ENCODE measurements around the gene TRIP13. TPM values are rescaled to one million over a fixed set of nuclear protein-coding genes. Genes with fewer than 3 reads are reported as not detected.
A peak's percentile ranks its signal among the peaks of the same experiment; 100 is the strongest.
"Not testable (repeated sequence)": the region's sequence is repeated elsewhere in the genome, so short reads cannot be mapped to it uniquely, and the experiment has no call there.

Gene TRIP13
- total RNA-seq, 1 donor from 2014 or later: 1.7 TPM

- DNase-seq (ENCODE audit: low spot score): not testable (repeated sequence)
Measured at GRCh38 chr5:918717-919116, 26.0 kb downstream of the TRIP13 start.

- DNase-seq (ENCODE audit: low spot score): peak; percentile 10
Measured at GRCh38 chr5:919356-920000, 26.8 kb downstream of the TRIP13 start.

- peak; percentile 24 for DNase-seq (ENCODE audit: low spot score)
Measured at GRCh38 chr5:920321-920720, 27.6 kb downstream of the TRIP13 start.

GRCh38 chr5:921456-922435 lies 29.1 kb downstream of the TRIP13 start:
- no peak for DNase-seq (ENCODE audit: low spot score)

- DNase-seq (ENCODE audit: low spot score): peak; percentile 40
Measured at GRCh38 chr5:922436-923280, 30.0 kb downstream of the TRIP13 start.

GRCh38 chr5:923281-923873 lies 30.7 kb downstream of the TRIP13 start:
- DNase-seq (ENCODE audit: low spot score): peak; percentile 82

- peak; percentile 52 for DNase-seq (ENCODE audit: low spot score)
Measured at GRCh38 chr5:926417-927171, 33.9 kb downstream of the TRIP13 start.

- DNase-seq (ENCODE audit: low spot score): peak; percentile 42
Measured at GRCh38 chr5:927172-928015, 34.7 kb downstream of the TRIP13 start.

GRCh38 chr5:929182-929581 lies 36.5 kb downstream of the TRIP13 start:
- DNase-seq (ENCODE audit: low spot score): peak; percentile 29

- DNase-seq (ENCODE audit: low spot score): peak; percentile 14
Measured at GRCh38 chr5:929596-929995, 36.9 kb downstream of the TRIP13 start.

GRCh38 chr5:930866-931265 lies 38.2 kb downstream of the TRIP13 start:
- peak; percentile 46 for DNase-seq (ENCODE audit: low spot score)

- DNase-seq (ENCODE audit: low spot score): peak; percentile 26
Measured at GRCh38 chr5:931570-932145, 39.0 kb downstream of the TRIP13 start.

- DNase-seq (ENCODE audit: low spot score): peak; percentile 32
Measured at GRCh38 chr5:932151-932627, 39.5 kb downstream of the TRIP13 start.

- peak; percentile 41 for DNase-seq (ENCODE audit: low spot score)
Measured at GRCh38 chr5:932628-933250, 40.1 kb downstream of the TRIP13 start.

GRCh38 chr5:933251-933861 lies 40.7 kb downstream of the TRIP13 start:
- DNase-seq (ENCODE audit: low spot score): peak; percentile 23

- DNase-seq (ENCODE audit: low spot score): peak; percentile 22
Measured at GRCh38 chr5:933951-934350, 41.3 kb downstream of the TRIP13 start.

GRCh38 chr5:934381-934967 lies 41.8 kb downstream of the TRIP13 start:
- DNase-seq (ENCODE audit: low spot score): peak; percentile 10

GRCh38 chr5:935510-936084 lies 42.9 kb downstream of the TRIP13 start:
- DNase-seq (ENCODE audit: low spot score): peak; percentile 13
